BLaER1 (cell line): ENCODE data around the gene PERP.
"Not testable (repeated sequence)": the region's sequence is repeated elsewhere in the genome, so short reads cannot be mapped to it uniquely, and the experiment has no call there.

ENCODE experiments used
- H3K27ac ChIP-seq: shearing (Covaris generic); formaldehyde crosslinking; 2 replicates; pipeline ENCODE4 v1.8.1; 2022
- H3K27me3 ChIP-seq: shearing (Covaris generic); formaldehyde crosslinking; 2 replicates; pipeline ENCODE4 v1.8.1; 2022
- H3K36me3 ChIP-seq: shearing (Covaris generic); formaldehyde crosslinking; 2 replicates; pipeline ENCODE4 v1.8.1; 2022
- H3K4me1 ChIP-seq: shearing (Covaris generic); formaldehyde crosslinking; 2 replicates; pipeline ENCODE4 v1.8.1; 2022
- H3K4me2 ChIP-seq: shearing (Covaris generic); formaldehyde crosslinking; 2 replicates; pipeline ENCODE4 v1.8.1; 2022
- H3K4me3 ChIP-seq: shearing (Covaris generic); formaldehyde crosslinking; 2 replicates; pipeline ENCODE4 v1.8.1; 2022
- H3K9ac ChIP-seq: shearing (Covaris generic); formaldehyde crosslinking; 2 replicates; pipeline ENCODE4 v1.8.1; 2022
- H3K9me3 ChIP-seq: shearing (Covaris generic); formaldehyde crosslinking; 2 replicates; pipeline ENCODE4 v1.8.1; 2022
- H4K20me1 ChIP-seq: shearing (Covaris generic); formaldehyde crosslinking; 2 replicates; pipeline ENCODE4 v1.8.1; 2022
- Cebpa-rat ChIP-seq: shearing (Covaris generic); IDR thresholded peaks from 2 replicates; pipeline ENCODE4 v1.8.1; 2022

PERP gene

DNA sequence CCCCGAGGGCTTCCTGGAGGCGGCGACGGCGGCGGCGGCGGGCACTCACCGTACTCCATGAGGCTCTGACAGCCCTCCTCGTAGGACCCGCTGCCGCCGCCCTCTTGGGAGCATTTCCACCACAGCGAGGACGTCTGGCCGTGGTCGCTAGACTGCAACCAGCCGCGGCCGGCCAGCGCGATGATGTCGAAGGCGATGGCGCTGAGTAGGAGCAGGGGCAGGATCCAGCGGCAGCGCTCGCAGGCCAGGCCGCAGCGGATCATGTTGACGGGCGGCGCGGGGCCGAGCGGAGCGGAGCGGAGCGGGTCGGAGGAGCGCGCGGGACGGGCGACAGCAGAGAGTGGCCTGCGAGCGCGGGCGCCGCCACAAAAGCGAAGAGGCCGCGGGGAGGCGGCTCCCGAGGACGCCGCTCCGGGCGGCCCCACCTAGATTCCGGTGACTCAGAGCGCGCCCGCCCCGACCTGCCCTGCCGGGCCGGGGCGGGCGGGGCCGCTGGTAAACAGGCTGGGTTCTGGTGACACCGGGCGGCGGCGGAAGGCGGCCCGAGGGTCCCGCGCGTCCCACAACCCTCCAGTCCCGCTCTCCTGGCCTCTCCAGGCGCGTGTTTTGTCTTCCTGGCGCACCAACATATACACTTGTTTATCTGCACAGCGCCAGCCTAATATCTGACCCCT lies at the start of gene PERP:
Gene PERP, minus strand, starts transcription at position 342 of the 674 bp plus-strand sequence. Its CDS starts 79 bp downstream, at position 263.
- Histone ChIP-seq H3K4me2 (peak within 1 kb of the TSS; percentile 77), H3K4me3 (peak within 1 kb of the TSS; percentile 60)

GRCh38 chr6:138155443-138155842 lies 48.2 kb upstream of the PERP start:
- no peaks in the 10 kb centered on the region for H3K4me1 ChIP-seq
- peaks cover 13% of the 10 kb centered on the region for H3K27me3 ChIP-seq
- H3K9me3 ChIP-seq, result peaks cover 6% of the 10 kb centered on the region
- H3K4me2 ChIP-seq, result no peak overlapping the region
- H3K27ac ChIP-seq, result no peak overlapping the region
- H3K36me3 ChIP-seq, result no peaks in the 10 kb centered on the region
- TF ChIP-seq Cebpa-rat, result no peak
- H3K9ac ChIP-seq, result no peak overlapping the region
- H4K20me1 ChIP-seq, result no peaks in the 10 kb centered on the region
- no peak overlapping the region for H3K4me3 ChIP-seq

More for the DNA sequence above, at the start of gene PERP:
- TF ChIP-seq Cebpa-rat, result no peak
- H4K20me1 ChIP-seq, result peaks cover 30% of the 10 kb centered on the region
- no peak within 1 kb of the TSS for H3K9ac ChIP-seq
- H3K9me3 ChIP-seq, result no peaks in the 10 kb centered on the region
- H3K27me3 ChIP-seq, result peaks cover 54% of the 10 kb centered on the region
- H3K36me3 ChIP-seq, result no peaks in the 10 kb centered on the region
- H3K4me1 ChIP-seq, result peaks cover 10% of the 10 kb centered on the region
- H3K27ac ChIP-seq, result no peak within 1 kb of the TSS

DNA sequence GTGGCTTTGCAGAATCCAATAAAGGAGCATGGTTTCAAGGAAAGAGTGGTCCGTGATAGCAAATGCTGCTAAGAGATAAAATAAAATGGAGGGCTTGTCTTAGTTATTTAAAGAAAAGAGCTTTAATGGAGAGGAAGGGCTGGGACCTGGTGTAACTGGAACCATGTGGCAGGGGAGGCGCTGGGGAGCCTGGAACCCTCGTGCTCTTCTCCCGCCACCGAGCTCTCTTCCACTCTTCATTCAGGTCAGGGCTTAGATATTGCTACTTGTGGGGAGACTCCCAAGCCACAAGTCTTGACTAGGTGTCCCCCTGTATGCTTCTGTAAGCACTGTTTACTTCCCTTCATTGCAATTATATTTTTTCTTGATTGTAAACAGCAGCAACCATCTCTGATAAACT lies 39.3 kb upstream of the PERP start:
- Histone ChIP-seq H3K9ac (no peak overlapping the region), H3K4me1 (no peaks in the 10 kb centered on the region), H3K36me3 (no peaks in the 10 kb centered on the region), H3K4me2 (no peak overlapping the region), H3K4me3 (no peak overlapping the region), H3K27me3 (no peaks in the 10 kb centered on the region), H3K9me3 (peaks cover 3% of the 10 kb centered on the region; the same call in 1 of the 2 replicates), H4K20me1 (no peaks in the 10 kb centered on the region), H3K27ac (no peak overlapping the region)
- no peak for TF ChIP-seq Cebpa-rat

DNA sequence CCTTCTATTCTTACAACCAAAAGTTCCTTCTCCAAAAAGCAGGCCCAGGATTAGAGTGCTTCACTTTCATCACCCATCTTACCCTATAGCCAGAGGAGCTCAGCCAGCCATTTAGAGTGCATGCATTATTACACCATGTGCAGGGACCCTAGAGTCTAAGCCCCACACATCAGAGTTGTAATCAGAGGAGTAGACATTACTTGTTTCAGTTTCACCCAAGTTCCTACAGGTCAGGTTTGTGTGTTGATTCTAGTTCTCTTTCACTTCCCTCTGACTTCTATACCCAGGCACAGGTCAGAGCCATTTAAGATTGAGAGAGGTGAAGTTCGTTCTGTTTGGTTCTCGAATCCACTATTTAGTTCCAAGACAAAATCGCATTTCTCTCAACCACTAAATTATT lies 38.2 kb upstream of the PERP start:
- H3K9me3 ChIP-seq, result peaks cover 3% of the 10 kb centered on the region; the same call in 1 of the 2 replicates
- no peaks in the 10 kb centered on the region for H4K20me1 ChIP-seq
- no peak overlapping the region for H3K4me2 ChIP-seq
- H3K27ac ChIP-seq, result no peak overlapping the region
- H3K27me3 ChIP-seq, result no peaks in the 10 kb centered on the region
- TF ChIP-seq Cebpa-rat, result no peak
- no peaks in the 10 kb centered on the region for H3K4me1 ChIP-seq
- H3K4me3 ChIP-seq, result no peak overlapping the region
- H3K36me3 ChIP-seq, result no peaks in the 10 kb centered on the region
- no peak overlapping the region for H3K9ac ChIP-seq

GRCh38 chr6:138142806-138143205 lies 35.6 kb upstream of the PERP start:
- Histone ChIP-seq H3K36me3 (no peaks in the 10 kb centered on the region), H3K9me3 (peaks cover 3% of the 10 kb centered on the region; the same call in 1 of the 2 replicates), H3K27me3 (no peaks in the 10 kb centered on the region), H3K27ac (no peak overlapping the region), H3K4me3 (no peak overlapping the region), H3K9ac (no peak overlapping the region), H3K4me1 (no peaks in the 10 kb centered on the region), H4K20me1 (no peaks in the 10 kb centered on the region), H3K4me2 (no peak overlapping the region)
- TF ChIP-seq Cebpa-rat, result no peak

DNA sequence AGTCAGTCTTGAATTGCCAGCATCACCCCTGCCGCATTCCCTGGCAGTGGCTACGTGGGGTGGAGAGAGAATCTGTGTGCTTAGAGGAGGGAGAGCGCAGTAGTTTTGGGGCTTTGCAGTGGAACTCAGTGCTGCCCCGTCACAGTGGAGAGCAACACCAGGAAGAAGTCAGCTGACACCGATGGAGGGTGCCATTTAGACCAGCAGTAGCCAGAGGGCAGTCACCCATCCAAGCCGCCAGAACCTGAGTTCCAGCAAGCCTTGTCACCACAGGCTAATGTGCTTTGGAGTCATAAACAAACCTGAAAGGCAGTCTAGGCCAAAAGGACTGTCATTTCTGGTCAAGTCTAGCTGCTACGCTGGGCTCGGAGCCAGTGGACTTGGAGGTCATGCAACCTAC lies 22.0 kb upstream of the PERP start:
- H3K27ac ChIP-seq, result no peak overlapping the region
- no peak for TF ChIP-seq Cebpa-rat
- no peak overlapping the region for H3K9ac ChIP-seq
- H3K27me3 ChIP-seq, result no peaks in the 10 kb centered on the region
- H3K9me3 ChIP-seq, result no peaks in the 10 kb centered on the region
- no peak overlapping the region for H3K4me2 ChIP-seq
- no peaks in the 10 kb centered on the region for H4K20me1 ChIP-seq
- no peaks in the 10 kb centered on the region for H3K4me1 ChIP-seq
- H3K36me3 ChIP-seq, result no peaks in the 10 kb centered on the region
- no peak overlapping the region for H3K4me3 ChIP-seq

DNA sequence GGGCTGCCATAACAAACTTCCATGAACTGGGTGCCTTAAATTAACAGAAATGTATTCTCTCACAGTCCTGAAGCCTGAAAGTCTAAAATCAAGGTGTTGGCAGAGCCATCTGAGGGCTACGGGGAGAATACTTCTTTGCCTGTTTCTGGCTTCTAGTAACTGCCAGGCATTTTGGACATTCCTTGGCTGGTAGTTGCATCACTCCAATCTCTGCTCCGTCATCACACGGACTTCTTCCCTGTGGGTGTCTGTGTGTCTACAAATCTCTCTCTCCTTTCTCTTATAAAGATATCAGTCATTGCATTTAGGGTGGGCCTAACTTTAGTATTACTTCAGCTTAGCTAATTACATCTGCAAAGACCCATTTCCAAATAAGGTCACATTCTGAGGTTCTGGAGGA lies 20.9 kb upstream of the PERP start:
- H4K20me1 ChIP-seq, result no peaks in the 10 kb centered on the region
- no peak overlapping the region for H3K4me3 ChIP-seq
- no peaks in the 10 kb centered on the region for H3K4me1 ChIP-seq
- no peaks in the 10 kb centered on the region for H3K27me3 ChIP-seq
- no peaks in the 10 kb centered on the region for H3K9me3 ChIP-seq
- H3K4me2 ChIP-seq, result no peak overlapping the region
- no peak for TF ChIP-seq Cebpa-rat
- H3K9ac ChIP-seq, result no peak overlapping the region
- H3K36me3 ChIP-seq, result no peaks in the 10 kb centered on the region
- H3K27ac ChIP-seq, result no peak overlapping the region

DNA sequence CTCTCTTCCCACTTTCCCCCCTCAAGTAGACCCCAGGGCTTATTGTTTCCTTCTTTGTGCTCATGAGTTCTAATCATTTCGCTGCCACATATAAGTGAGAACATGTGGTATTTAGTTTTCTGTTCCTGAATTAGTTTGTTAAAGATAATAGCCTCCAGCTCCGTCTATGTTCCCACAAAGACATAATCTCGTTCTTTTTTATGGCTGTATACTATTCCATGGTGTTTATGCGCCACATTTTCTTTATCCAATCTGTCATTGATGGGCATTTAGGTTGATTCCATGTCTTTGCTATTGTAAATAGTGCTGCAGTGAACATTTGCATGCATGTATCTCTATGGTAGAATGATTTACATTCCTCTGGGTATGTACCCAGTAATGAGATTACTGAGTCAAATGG lies 16.9 kb upstream of the PERP start:
- Histone ChIP-seq H3K4me1 (no peaks in the 10 kb centered on the region), H4K20me1 (no peaks in the 10 kb centered on the region), H3K27ac (no peak overlapping the region), H3K4me3 (no peak overlapping the region), H3K9me3 (no peaks in the 10 kb centered on the region), H3K4me2 (no peak overlapping the region), H3K27me3 (no peaks in the 10 kb centered on the region), H3K9ac (no peak overlapping the region), H3K36me3 (no peaks in the 10 kb centered on the region)
- no peak for TF ChIP-seq Cebpa-rat

- Histone ChIP-seq H3K4me1 (peaks cover 8% of the 10 kb centered on the region), H4K20me1 (no peaks in the 10 kb centered on the region), H3K36me3 (no peaks in the 10 kb centered on the region)
Observed at GRCh38 chr6:138119976-138120375, 12.8 kb upstream of the PERP start.

GRCh38 chr6:138119229-138119628 lies 12.0 kb upstream of the PERP start:
- H4K20me1 ChIP-seq, H3K27ac ChIP-seq, H3K9ac ChIP-seq, H3K4me2 ChIP-seq, H3K36me3 ChIP-seq, H3K27me3 ChIP-seq, H3K4me3 ChIP-seq, H3K9me3 ChIP-seq: not testable (repeated sequence)
- peaks cover 11% of the 10 kb centered on the region for H3K4me1 ChIP-seq

More at GRCh38 chr6:138119976-138120375, 12.8 kb upstream of the PERP start:
- Histone ChIP-seq H3K27me3 (no peaks in the 10 kb centered on the region), H3K9ac (no peak overlapping the region), H3K4me3 (no peak overlapping the region), H3K4me2 (no peak overlapping the region), H3K9me3 (no peaks in the 10 kb centered on the region), H3K27ac (no peak overlapping the region)
- no peak for TF ChIP-seq Cebpa-rat
